Measurements from ENCODE around the gene GUCY1A1.

Gene GUCY1A1

DNA sequence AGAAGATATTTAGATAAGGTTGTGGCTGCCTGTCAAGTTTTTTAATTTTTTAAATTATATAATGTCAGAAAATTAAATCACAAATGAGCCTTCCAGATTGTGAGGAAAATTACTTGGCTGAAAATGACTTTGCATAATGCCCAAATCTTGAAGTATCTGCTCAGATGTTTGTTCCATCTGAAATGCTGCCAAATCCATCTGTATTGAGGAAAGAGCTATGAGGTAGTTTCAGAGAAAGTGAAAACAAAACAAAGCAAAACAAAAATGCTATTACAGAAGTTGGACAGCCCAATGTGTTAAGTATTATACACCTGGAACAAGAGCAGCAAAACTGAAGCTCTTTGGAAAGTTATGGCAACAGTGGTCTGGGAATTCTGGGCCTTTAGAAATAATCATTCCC lies 68.8 kb downstream of the GUCY1A1 start:
- Histone ChIP-seq H3K9ac (no peak overlapping the region), H3K27me3 (ENCODE audit: control insufficient read depth, insufficient read depth, low read length) (no peaks in the 10 kb centered on the region), H3K27ac (no peak overlapping the region), H3K4me3 (ENCODE audit: low read depth, low read length) (no peak overlapping the region), H3K4me2 (ENCODE audit: low read length) (no peak overlapping the region), H3K4me1 (peaks cover 18% of the 10 kb centered on the region), H3K9me3 (ENCODE audit: control insufficient read depth, low read length) (no peaks in the 10 kb centered on the region), H2AFZ (no peak overlapping the region), H3K36me3 (ENCODE audit: control insufficient read depth, insufficient read depth, low read length) (no peaks in the 10 kb centered on the region), H3K79me2 (no peaks in the 10 kb centered on the region)
- TF ChIP-seq, protein P1, sequence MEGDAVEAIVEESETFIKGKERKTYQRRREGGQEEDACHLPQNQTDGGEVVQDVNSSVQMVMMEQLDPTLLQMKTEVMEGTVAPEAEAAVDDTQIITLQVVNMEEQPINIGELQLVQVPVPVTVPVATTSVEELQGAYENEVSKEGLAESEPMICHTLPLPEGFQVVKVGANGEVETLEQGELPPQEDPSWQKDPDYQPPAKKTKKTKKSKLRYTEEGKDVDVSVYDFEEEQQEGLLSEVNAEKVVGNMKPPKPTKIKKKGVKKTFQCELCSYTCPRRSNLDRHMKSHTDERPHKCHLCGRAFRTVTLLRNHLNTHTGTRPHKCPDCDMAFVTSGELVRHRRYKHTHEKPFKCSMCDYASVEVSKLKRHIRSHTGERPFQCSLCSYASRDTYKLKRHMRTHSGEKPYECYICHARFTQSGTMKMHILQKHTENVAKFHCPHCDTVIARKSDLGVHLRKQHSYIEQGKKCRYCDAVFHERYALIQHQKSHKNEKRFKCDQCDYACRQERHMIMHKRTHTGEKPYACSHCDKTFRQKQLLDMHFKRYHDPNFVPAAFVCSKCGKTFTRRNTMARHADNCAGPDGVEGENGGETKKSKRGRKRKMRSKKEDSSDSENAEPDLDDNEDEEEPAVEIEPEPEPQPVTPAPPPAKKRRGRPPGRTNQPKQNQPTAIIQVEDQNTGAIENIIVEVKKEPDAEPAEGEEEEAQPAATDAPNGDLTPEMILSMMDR (IDR thresholded peaks at IDR 0.05), result no peak

DNA sequence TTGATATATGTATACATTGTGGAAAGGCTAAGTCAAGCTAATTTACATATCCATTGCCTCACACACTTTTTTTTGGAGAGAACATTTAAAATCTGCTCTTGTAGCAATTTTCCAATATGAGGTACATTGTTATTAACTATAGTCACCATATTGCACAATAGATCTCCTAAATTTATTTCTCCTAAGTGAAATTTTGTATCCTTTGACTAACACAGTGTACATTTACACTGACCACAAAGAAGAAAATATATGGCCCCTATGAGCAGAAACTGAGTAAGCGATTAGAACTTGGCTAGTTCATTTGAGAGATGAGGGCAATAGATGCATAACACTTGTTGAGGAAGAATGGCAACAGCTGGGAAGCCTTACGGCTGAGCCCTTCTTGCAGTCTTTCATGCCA lies 71.9 kb downstream of the GUCY1A1 start:
- Histone ChIP-seq H3K4me3 (ENCODE audit: low read depth, low read length) (no peak overlapping the region), H3K4me1 (peaks cover 23% of the 10 kb centered on the region), H3K79me2 (no peaks in the 10 kb centered on the region), H3K4me2 (ENCODE audit: low read length) (no peak overlapping the region), H3K36me3 (ENCODE audit: control insufficient read depth, insufficient read depth, low read length) (no peaks in the 10 kb centered on the region), H3K27ac (no peak overlapping the region), H2AFZ (no peak overlapping the region), H3K9me3 (ENCODE audit: control insufficient read depth, low read length) (no peaks in the 10 kb centered on the region), H3K27me3 (ENCODE audit: control insufficient read depth, insufficient read depth, low read length) (no peaks in the 10 kb centered on the region), H3K9ac (no peak overlapping the region)
- TF ChIP-seq, protein P1 (IDR thresholded peaks at IDR 0.05), result no peak

DNA sequence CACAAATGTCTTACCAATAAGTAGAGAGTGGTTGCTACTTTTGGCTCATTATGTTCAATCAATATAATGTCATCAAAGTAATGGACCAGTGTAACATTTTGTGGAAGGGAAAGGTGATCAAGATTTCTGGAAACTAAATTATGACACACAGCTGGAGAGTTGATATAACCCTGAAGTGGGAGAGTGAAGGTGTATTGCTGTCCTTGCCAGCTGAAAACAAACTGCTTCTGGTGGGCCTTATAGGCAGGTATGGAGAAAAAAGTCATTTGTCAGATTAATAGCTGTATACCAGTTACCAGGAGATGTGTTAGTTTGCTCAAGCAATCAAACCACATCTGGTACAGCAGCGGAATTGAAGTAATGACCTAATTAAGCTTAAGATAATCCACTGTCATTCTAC lies 74.9 kb downstream of the GUCY1A1 start:
- no peaks in the 10 kb centered on the region for H3K9me3 ChIP-seq (ENCODE audit: control insufficient read depth, low read length)
- TF ChIP-seq, protein P1 (IDR thresholded peaks at IDR 0.05), result no peak
- no peak overlapping the region for H2AFZ ChIP-seq
- H3K79me2 ChIP-seq, result no peaks in the 10 kb centered on the region
- H3K36me3 ChIP-seq (ENCODE audit: control insufficient read depth, insufficient read depth, low read length), result no peaks in the 10 kb centered on the region
- no peaks in the 10 kb centered on the region for H3K27me3 ChIP-seq (ENCODE audit: control insufficient read depth, insufficient read depth, low read length)
- no peak overlapping the region for H3K9ac ChIP-seq
- peaks cover 39% of the 10 kb centered on the region for H3K4me1 ChIP-seq
- no peak overlapping the region for H3K4me3 ChIP-seq (ENCODE audit: low read depth, low read length)
- H3K27ac ChIP-seq, result no peak overlapping the region
- H3K4me2 ChIP-seq (ENCODE audit: low read length), result no peak overlapping the region

DNA sequence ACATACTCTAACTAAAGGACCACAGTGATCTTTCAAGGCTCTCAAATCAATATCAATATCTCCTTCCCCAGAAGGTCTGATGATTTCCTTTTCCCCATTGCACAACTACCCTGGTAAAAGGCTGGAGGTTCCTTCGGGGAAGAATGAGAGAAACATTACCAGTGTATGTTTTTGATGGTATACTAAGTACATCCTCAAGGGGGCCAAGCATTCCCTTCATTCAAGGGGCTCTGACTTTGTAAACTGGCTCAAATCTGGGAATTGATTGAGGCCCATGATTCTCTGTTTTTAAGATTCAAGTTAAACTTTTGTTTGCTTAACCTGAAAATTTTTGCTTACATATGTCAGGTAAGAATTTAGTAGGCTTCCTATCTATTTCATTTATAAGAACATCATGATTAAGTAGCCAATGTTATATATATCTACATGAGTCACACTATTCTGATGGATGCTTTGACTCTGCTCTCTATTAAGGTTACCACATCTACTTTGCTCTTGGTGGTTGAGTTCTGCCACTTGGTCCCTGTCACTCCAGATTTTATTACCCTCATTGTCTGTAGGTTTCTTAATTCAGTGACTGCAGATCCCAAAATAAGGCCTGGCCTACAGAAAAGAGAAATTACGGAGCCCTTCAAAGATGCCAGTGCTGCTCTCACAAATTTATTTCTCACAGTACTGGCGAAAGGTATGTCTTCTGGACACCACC lies 75.8 kb downstream of the GUCY1A1 start:
- peaks cover 47% of the 10 kb centered on the region for H3K4me1 ChIP-seq
- H2AFZ ChIP-seq, result no peak overlapping the region
- H3K9ac ChIP-seq, result no peak overlapping the region
- no peaks in the 10 kb centered on the region for H3K36me3 ChIP-seq (ENCODE audit: control insufficient read depth, insufficient read depth, low read length)
- no peak overlapping the region for H3K4me3 ChIP-seq (ENCODE audit: low read depth, low read length)
- no peaks in the 10 kb centered on the region for H3K79me2 ChIP-seq
- H3K4me2 ChIP-seq (ENCODE audit: low read length), result no peak overlapping the region
- H3K27ac ChIP-seq, result no peak overlapping the region
- H3K9me3 ChIP-seq (ENCODE audit: control insufficient read depth, low read length), result no peaks in the 10 kb centered on the region
- no peaks in the 10 kb centered on the region for H3K27me3 ChIP-seq (ENCODE audit: control insufficient read depth, insufficient read depth, low read length)
- TF ChIP-seq, protein P1 (IDR thresholded peaks at IDR 0.05), result no peak

DNA sequence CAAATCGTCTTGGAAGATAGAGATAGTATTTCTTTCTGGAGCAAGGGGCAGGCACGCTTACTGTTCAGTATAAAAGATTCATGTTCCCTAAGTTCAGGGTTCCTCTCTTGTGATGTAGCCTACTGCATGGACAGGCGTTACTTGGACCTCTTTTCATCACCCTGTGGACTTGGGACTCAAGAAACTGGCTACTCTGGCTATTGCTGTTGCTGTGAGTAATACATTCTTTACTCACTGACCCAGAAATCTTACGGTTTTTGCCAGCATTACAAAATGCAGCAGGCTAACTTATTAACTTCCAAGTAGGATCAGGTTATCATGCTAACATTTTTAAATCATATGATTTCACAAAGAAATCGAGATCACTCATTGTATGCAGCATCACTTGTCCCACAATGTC lies 79.3 kb downstream of the GUCY1A1 start:
- Histone ChIP-seq H3K4me2 (ENCODE audit: low read length) (no peak overlapping the region), H3K4me3 (ENCODE audit: low read depth, low read length) (no peak overlapping the region), H3K27ac (peak overlapping the region; percentile 85), H3K9me3 (ENCODE audit: control insufficient read depth, low read length) (no peaks in the 10 kb centered on the region), H3K36me3 (ENCODE audit: control insufficient read depth, insufficient read depth, low read length) (no peaks in the 10 kb centered on the region), H3K79me2 (no peaks in the 10 kb centered on the region), H3K9ac (no peak overlapping the region), H3K27me3 (ENCODE audit: control insufficient read depth, insufficient read depth, low read length) (no peaks in the 10 kb centered on the region), H2AFZ (no peak overlapping the region), H3K4me1 (peaks cover 47% of the 10 kb centered on the region)
- TF ChIP-seq, protein P1 (IDR thresholded peaks at IDR 0.05), result no peak
